ENCODE data around the gene ADISSP. TPM values are rescaled to one million over a fixed set of nuclear protein-coding genes. Genes with fewer than 3 reads are reported as not detected.

The ADISSP gene
- total RNA-seq, 1 experiment from 2014 or later: 99.4 TPM

GRCh38 chr20:3775457-3776108 lies 8.0 kb upstream of the ADISSP start:
- TF ChIP-seq YY1 (IDR thresholded peaks at IDR 0.05; ENCODE audit: extremely low read depth, insufficient replicate concordance, low read depth, low read length): no peak
- TF ChIP-seq POLR2AphosphoS5 (IDR thresholded peaks at IDR 0.05; ENCODE audit: low read depth, low read length): no peak
- ChIA-PET RAD21 (ENCODE audit: low non-redundant PET in 1 of 2, low total read pairs in 2 of 2, uncharacterized antibody in 2 of 2, unreplicated experiment in 2 of 2) (no interaction called here), CTCF (no interaction called here), POLR2A (no interaction called here)
- Histone ChIP-seq H3K36me3 (ENCODE audit: control insufficient read depth in 1 of 2, insufficient read depth in 2 of 2, low read length in 2 of 2) (no peaks in the 10 kb centered on the region), H3K79me2 (ENCODE audit: insufficient read depth, low read length) (no peaks in the 10 kb centered on the region), H4K20me1 (ENCODE audit: insufficient read depth) (no peaks in the 10 kb centered on the region), H3K9me2 (ENCODE audit: insufficient read depth) (no peaks in the 10 kb centered on the region), H3K9me3 (ENCODE audit: control insufficient read depth in 1 of 2, insufficient read depth in 1 of 2, low read depth in 1 of 2, low read length in 2 of 2) (peaks cover 0 to 4% of the 10 kb centered on the region in 2 experiments; a peak in 1 of 4 replicates), H3K4me3 (replicated peaks in 1 of 2; ENCODE audit: low read depth in 1 of 2, low read length in 2 of 2) (no peak overlapping the region), H3K9ac (ENCODE audit: low read length) (no peak overlapping the region), H3K4me1 (ENCODE audit: control insufficient read depth in 1 of 2, insufficient read depth in 2 of 2, low read length in 2 of 2) (peaks cover 0 to under 1% of the 10 kb centered on the region in 2 experiments; a peak in 1 of 4 replicates), H2AFZ (ENCODE audit: low read depth, low read length, poor library complexity, severe bottlenecking) (no peak overlapping the region), H3K27ac (ENCODE audit: low read depth, low read length) (no peak overlapping the region), H3K4me2 (ENCODE audit: low read length) (no peak overlapping the region), H3K27me3 (ENCODE audit: insufficient read depth, low read length) (no peaks in the 10 kb centered on the region)
- no TSS peak for BruUV-seq (replicated peaks)
- DNase-seq (ENCODE audit: low read depth, low spot score) (no peak), ATAC-seq (no peak)
- intact Hi-C loops (cut with micrococcal nuclease): no loop called here

DNA sequence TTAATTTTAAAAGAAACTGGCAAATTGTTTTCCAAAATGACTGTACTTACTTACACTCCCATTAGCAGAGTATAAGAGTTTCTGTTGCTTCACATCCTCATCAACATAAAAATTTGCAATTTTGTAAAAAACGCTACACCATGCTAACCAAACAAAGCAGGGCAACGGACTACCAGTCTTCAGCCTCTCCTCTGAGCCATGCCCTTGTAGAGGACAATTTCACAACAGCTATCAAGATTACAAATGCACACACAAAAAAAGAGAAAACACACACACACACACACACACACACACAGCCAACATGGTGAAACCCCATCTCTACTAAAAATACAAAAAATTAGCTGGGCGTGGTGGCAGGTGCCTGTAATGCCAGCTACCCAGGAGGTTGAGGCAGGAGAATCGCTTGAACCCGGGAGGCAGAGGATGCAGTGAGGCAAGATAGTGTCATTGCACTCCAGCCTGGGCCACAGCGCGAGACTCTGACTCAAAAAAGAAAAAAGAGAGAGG lies 4.1 kb upstream of the ADISSP start:
- TF ChIP-seq, protein P1, sequence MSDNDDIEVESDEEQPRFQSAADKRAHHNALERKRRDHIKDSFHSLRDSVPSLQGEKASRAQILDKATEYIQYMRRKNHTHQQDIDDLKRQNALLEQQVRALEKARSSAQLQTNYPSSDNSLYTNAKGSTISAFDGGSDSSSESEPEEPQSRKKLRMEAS (IDR thresholded peaks at IDR 0.05): no peak
- TF ChIP-seq CTCF (IDR thresholded peaks at IDR 0.05 in 2 of 3, conservative IDR thresholded peaks at IDR 0.05 in 1 of 3; ENCODE audit: borderline replicate concordance in 1 of 3, insufficient read depth in 1 of 3, low read depth in 2 of 3, low read length in 2 of 3) (no peak), ZFX (IDR thresholded peaks at IDR 0.05) (no peak), JUND (IDR thresholded peaks at IDR 0.05) (no peak), SP1 (IDR thresholded peaks at IDR 0.05; ENCODE audit: low read depth) (no peak), ZNF274 (IDR thresholded peaks at IDR 0.05; ENCODE audit: low read depth, low read length) (no peak), POLR2AphosphoS5 (IDR thresholded peaks at IDR 0.05; ENCODE audit: low read depth, low read length) (no peak), SIN3A (IDR thresholded peaks at IDR 0.05; ENCODE audit: low read depth) (no peak), CBX3 (IDR thresholded peaks at IDR 0.05; ENCODE audit: low read depth) (no peak), YY1 (IDR thresholded peaks at IDR 0.05; ENCODE audit: extremely low read depth, insufficient replicate concordance, low read depth, low read length) (no peak), SRF (IDR thresholded peaks at IDR 0.05; ENCODE audit: low read depth) (no peak), RAD21 (IDR thresholded peaks at IDR 0.05; ENCODE audit: low read depth) (no peak), ELF1 (IDR thresholded peaks at IDR 0.05; ENCODE audit: borderline replicate concordance, low read depth) (no peak), EZH2phosphoT487 (IDR thresholded peaks at IDR 0.05; ENCODE audit: borderline replicate concordance) (no peak), EZH2 (IDR thresholded peaks at IDR 0.05) (no peak), TCF7L2 (IDR thresholded peaks at IDR 0.05; ENCODE audit: borderline replicate concordance, extremely low read depth, insufficient read depth, insufficient read length) (no peak), POLR2A (IDR thresholded peaks at IDR 0.05; ENCODE audit: borderline replicate concordance, extremely low read depth, insufficient read depth, insufficient read length) (no peak)
- TF ChIP-seq, protein P2, sequence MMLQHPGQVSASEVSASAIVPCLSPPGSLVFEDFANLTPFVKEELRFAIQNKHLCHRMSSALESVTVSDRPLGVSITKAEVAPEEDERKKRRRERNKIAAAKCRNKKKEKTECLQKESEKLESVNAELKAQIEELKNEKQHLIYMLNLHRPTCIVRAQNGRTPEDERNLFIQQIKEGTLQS (IDR thresholded peaks at IDR 0.05): no peak
- ChIA-PET POLR2A (no interaction called here), RAD21 (ENCODE audit: low non-redundant PET in 1 of 2, low total read pairs in 2 of 2, uncharacterized antibody in 2 of 2, unreplicated experiment in 2 of 2) (interaction anchor here in 1 of 2 experiments (0.6 kb wide), 1 partner anchor 314 kb away, joined by 4 read pairs; no protein-coding TSS in a partner anchor), CTCF (interaction anchor here (1.4 to 1.8 kb wide), 2 partner anchors 9 to 15 kb away, joined by 4 read pairs; partner anchors contain the start of genes CENPB and SPEF1)
- H4K20me1 ChIP-seq (ENCODE audit: insufficient read depth): no peaks in the 10 kb centered on the region
- H3K36me3 ChIP-seq (ENCODE audit: control insufficient read depth in 1 of 2, insufficient read depth in 2 of 2, low read length in 2 of 2): no peaks in the 10 kb centered on the region
- H3K9me2 ChIP-seq (ENCODE audit: insufficient read depth): no peaks in the 10 kb centered on the region
- BruUV-seq (replicated peaks): no TSS peak
- intact Hi-C loops (cut with micrococcal nuclease): no loop called here
- H3K27ac ChIP-seq (ENCODE audit: low read depth, low read length): no peak overlapping the region
- H3K9me3 ChIP-seq (ENCODE audit: control insufficient read depth in 1 of 2, insufficient read depth in 1 of 2, low read depth in 1 of 2, low read length in 2 of 2): peaks cover 0 to 4% of the 10 kb centered on the region in 2 experiments; a peak in 1 of 4 replicates
- H3K4me3 ChIP-seq (replicated peaks in 1 of 2; ENCODE audit: low read depth in 1 of 2, low read length in 2 of 2): no peak overlapping the region
- no peak for DNase-seq (ENCODE audit: low read depth, low spot score)
- peaks cover 8% of the 10 kb centered on the region for H3K79me2 ChIP-seq (ENCODE audit: insufficient read depth, low read length)
- no peak overlapping the region for H3K4me2 ChIP-seq (ENCODE audit: low read length)
- peaks cover 10 to 28% of the 10 kb centered on the region in 2 experiments for H3K4me1 ChIP-seq (ENCODE audit: control insufficient read depth in 1 of 2, insufficient read depth in 2 of 2, low read length in 2 of 2)
- no peak for ATAC-seq
- H3K9ac ChIP-seq (ENCODE audit: low read length): no peak overlapping the region
- H2AFZ ChIP-seq (ENCODE audit: low read depth, low read length, poor library complexity, severe bottlenecking): no peak overlapping the region
- no peaks in the 10 kb centered on the region for H3K27me3 ChIP-seq (ENCODE audit: insufficient read depth, low read length)

Measured in HCT116 (cell line).